Omental fat pad (tissue), 4 donors: ENCODE data around the gene CORT. TPM values are rescaled to one million over a fixed set of nuclear protein-coding genes. Genes with fewer than 3 reads are reported as not detected.
A peak's percentile ranks its signal among the peaks of the same experiment; 100 is the strongest.

Experiments
- ATAC-seq: fragments of 150-250 bp; one replicate; pipeline ENCODE4 v1.9.1; 2016; ENCODE audit warnings: mild to moderate bottlenecking, moderate library complexity; ENCODE audit not compliant: low FRiP score
- DNase-seq: peaks from one replicate; pipeline ENCODE4 v3.0.0-alpha.2; 2019; ENCODE audit warnings: low spot score
- total RNA-seq, 4 donors: library from RNA; depleted of rRNA; stranded (reverse); fragments of >200 nt; gene quantifications; one replicate each; pipeline ENCODE4 v1.1.0, GENCODE V29; 2016
- TF ChIP-seq, protein P1 (sequence below), 3 donors: fragments of 450-650 bp; IDR thresholded peaks; one replicate each; pipeline ENCODE4 v1.5.1; 2016 to 2017; ENCODE audit warnings: antibody characterized with exemption in 3 of 3, mild to moderate bottlenecking in 3 of 3, moderate library complexity in 2 of 3

Gene CORT
- total RNA-seq, 4 donors from 2014 or later: 1.7 TPM; not detected in 3

DNA sequence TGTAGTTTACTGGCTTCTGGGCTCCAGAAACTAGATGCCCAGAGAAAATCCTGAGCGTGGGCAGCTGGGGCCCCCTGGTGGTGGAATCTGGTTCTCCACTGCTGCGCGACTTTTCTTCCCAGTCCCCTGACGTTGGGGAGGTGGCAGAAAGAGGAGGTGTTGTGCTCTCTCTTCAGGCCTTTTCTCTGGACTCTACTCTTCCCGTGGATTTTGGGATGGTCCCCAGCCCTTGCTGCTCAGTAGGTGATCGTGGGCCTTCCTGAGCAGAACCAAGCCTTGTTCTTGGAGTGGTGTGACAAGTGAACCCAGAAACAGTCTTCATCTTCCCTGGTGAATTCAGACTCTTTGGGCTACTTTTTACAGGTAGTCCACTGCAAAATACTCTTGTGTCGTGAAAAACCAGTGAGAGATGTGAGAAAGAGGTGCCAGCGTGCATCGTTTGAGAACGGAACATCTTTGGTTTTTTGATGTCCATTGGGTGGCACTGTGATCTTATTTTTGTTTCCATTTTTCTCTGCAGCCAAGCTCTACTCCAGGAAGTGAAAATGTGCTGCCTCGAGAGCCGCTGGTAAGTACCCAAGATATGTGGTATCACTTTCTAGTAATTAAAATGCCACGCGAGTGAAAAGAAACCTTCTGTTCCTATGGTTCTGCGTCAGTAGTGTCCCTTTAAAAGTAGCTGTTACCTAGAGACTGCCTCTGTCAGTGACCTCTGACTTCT, 45.1 kb downstream of the CORT start:
- ATAC-seq (peak; percentile 41), DNase-seq (peak; percentile 57)
- TF ChIP-seq, protein P1, sequence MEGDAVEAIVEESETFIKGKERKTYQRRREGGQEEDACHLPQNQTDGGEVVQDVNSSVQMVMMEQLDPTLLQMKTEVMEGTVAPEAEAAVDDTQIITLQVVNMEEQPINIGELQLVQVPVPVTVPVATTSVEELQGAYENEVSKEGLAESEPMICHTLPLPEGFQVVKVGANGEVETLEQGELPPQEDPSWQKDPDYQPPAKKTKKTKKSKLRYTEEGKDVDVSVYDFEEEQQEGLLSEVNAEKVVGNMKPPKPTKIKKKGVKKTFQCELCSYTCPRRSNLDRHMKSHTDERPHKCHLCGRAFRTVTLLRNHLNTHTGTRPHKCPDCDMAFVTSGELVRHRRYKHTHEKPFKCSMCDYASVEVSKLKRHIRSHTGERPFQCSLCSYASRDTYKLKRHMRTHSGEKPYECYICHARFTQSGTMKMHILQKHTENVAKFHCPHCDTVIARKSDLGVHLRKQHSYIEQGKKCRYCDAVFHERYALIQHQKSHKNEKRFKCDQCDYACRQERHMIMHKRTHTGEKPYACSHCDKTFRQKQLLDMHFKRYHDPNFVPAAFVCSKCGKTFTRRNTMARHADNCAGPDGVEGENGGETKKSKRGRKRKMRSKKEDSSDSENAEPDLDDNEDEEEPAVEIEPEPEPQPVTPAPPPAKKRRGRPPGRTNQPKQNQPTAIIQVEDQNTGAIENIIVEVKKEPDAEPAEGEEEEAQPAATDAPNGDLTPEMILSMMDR (IDR thresholded peaks at IDR 0.05): peak in 2 of 3 donors; percentile 64 to 77

DNA sequence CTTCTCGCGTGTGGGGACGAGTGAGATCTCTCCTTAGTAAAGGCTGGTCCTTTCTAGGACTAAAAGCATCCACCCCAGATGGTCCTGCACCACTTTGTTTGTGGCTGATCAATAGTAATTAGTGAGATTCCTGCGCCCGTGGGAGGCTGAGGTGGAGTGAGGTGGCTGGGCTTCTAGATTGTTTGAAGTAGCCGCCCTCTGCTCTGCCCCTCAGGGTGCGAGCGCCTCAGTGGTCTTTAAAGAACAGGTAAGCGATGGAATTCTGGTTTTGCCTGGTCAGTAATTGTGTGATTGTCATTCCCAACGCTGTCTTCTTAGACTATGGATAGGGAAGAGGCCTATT, 45.6 kb downstream of the CORT start:
- TF ChIP-seq, protein P1 (IDR thresholded peaks at IDR 0.05): no peak
- ATAC-seq (no peak), DNase-seq (no peak)

DNA sequence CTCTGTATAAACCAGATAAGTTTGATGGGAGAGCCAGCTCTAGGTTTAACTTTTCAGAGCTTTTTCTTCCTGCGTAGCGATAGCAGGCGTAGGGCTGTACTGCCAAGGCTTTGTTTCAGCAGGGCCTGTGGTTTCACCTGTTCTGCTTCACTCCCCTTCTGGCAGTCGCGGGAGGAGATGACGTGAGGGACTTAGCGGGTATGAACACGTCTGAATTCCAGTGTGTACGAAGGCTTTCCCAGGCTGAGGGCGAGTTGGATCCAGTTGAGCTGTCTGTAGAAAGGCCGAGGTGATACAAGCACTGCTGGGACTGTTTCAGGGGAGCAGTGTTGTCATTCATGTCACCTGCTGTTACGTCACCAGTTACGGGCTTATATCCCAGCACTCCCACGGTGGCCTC, 46.1 kb downstream of the CORT start:
- DNase-seq (no peak), ATAC-seq (no peak)
- TF ChIP-seq, protein P1 (IDR thresholded peaks at IDR 0.05): no peak

DNA sequence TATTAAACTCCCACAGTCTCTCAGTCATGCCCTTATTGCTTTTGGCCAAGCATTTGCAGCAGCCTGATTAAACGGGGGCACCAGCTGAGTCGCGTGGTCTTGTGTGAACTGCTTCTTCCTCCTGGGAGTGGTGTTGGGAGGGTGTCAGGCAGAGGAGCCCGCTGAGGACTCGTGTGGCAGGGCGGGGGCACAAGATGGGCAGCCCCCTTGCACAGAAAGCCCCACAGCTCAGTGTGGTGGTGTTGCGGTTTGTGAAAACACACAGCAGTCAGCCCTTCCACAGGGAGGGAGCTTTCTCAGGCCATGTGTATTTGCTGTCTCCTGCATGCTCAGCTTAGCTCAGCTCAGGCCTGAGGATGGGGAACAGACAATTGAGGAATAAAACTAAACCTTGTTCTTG, 47.3 kb downstream of the CORT start:
- DNase-seq (no peak), ATAC-seq (no peak)
- TF ChIP-seq, protein P1 (IDR thresholded peaks at IDR 0.05): no peak

DNA sequence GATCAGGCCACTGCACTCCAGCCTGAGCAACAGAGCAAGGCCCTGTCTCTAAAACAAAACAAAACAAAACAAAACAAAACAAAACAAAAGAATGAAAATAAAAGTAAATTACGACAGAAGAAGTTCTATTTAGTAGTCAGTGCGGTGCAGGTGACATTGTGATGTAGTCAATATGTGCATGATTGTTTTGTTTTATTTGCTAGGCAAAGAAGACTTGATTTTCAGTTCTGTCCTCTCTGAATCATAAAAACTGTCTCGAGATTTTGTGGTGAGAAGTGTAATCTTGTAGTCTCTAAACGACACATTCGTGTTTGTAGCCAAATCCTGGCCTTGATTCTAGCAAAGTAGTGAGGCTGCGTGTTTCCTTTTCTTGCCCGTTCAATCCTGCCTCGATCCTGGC, 48.4 kb downstream of the CORT start:
- ATAC-seq (no peak), DNase-seq (no peak)
- TF ChIP-seq, protein P1 (IDR thresholded peaks at IDR 0.05): no peak

Other genes with a start within 250 kb of the CORT start
- gene KIF1B, start 239.5 kb upstream of the CORT start, total RNA-seq: 10 to 100 TPM; 45.7 to 63.5 (median 52.1) TPM
- gene PGD, start 51.0 kb upstream of the CORT start, total RNA-seq: 100 to 1,000 TPM; 139 to 432 (median 290) TPM
- gene CENPS, start 19.6 kb upstream of the CORT start, total RNA-seq: 1 to 10 TPM; 3.5 to 5.4 (median 4.3) TPM
- 10 to 100 TPM; 17.8 to 27.2 (median 21.6) TPM for gene DFFA, start 22.5 kb downstream of the CORT start, total RNA-seq
- 10 to 100 TPM; 10.6 to 19.6 (median 13.9) TPM for gene PEX14, start 24.9 kb downstream of the CORT start, total RNA-seq